Adrenal gland (tissue), 5 donors: ENCODE data around the gene KIF25.

Experiments used
- POLR2A ChIP-seq, 2 donors: fragments of 450-650 bp; IDR thresholded peaks; one replicate each; pipeline ENCODE4 v1.6.1; 2017; ENCODE audit warnings: antibody characterized with exemption in 2 of 2, mild to moderate bottlenecking in 2 of 2, moderate library complexity in 1 of 2
- TF ChIP-seq, protein P1 (sequence below), 6 experiments: fragments of 450-650 bp in 4 of 6; fragments of 200-600 bp in 2 of 6; sonication (generic) in 1 of 6; IDR thresholded peaks; 1 replicate in 5 of 6; 2 replicates in 1 of 6; pipeline versions ENCODE4 v1.5.1 to v1.8.0; 2016 to 2021; ENCODE audit warnings: antibody characterized with exemption in 6 of 6, mild to moderate bottlenecking in 2 of 6, moderate library complexity in 1 of 6
- donor health status: DM: no; HTN: no; CAD: no.

- TF ChIP-seq, protein P1, sequence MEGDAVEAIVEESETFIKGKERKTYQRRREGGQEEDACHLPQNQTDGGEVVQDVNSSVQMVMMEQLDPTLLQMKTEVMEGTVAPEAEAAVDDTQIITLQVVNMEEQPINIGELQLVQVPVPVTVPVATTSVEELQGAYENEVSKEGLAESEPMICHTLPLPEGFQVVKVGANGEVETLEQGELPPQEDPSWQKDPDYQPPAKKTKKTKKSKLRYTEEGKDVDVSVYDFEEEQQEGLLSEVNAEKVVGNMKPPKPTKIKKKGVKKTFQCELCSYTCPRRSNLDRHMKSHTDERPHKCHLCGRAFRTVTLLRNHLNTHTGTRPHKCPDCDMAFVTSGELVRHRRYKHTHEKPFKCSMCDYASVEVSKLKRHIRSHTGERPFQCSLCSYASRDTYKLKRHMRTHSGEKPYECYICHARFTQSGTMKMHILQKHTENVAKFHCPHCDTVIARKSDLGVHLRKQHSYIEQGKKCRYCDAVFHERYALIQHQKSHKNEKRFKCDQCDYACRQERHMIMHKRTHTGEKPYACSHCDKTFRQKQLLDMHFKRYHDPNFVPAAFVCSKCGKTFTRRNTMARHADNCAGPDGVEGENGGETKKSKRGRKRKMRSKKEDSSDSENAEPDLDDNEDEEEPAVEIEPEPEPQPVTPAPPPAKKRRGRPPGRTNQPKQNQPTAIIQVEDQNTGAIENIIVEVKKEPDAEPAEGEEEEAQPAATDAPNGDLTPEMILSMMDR (IDR thresholded peaks at IDR 0.05): no peak
- TF ChIP-seq POLR2A (IDR thresholded peaks at IDR 0.05): no peak
Measured at GRCh38 chr6:168014428-168014827, 17.0 kb downstream of the KIF25 start.
